GM23338 (cell line): Measurements from ENCODE around the gene ACADS. TPM values are rescaled to one million over a fixed set of nuclear protein-coding genes. Genes with fewer than 3 reads are reported as not detected.

ENCODE experiments used
- ATAC-seq: fragments of 200-7000 bp; cut with Tn5 transposase; 3 replicates; pipeline ENCODE4 v1.9.1; 2020
- DNase-seq: peaks from one replicate; pipeline ENCODE4 v3.0.0-alpha.2; 2015; ENCODE audit warnings: low spot score
- H2AFZ ChIP-seq: fragments of 200-600 bp; sonication (generic); 2 replicates; pipeline ENCODE4 v1.8.0; 2016; ENCODE audit warnings: antibody characterized with exemption, mild to moderate bottlenecking, moderate library complexity
- H3F3A ChIP-seq: fragments of 200-600 bp; sonication (generic); replicated peaks from 2 replicates; pipeline ENCODE4 v1.8.0; 2017; ENCODE audit warnings: antibody characterized with exemption, mixed run types, low read depth
- H3K27ac ChIP-seq: fragments of 200-600 bp; sonication (generic); 2 replicates; pipeline ENCODE4 v1.6.1; 2016; ENCODE audit warnings: low read depth
- H3K27me3 ChIP-seq: fragments of 200-600 bp; sonication (generic); 2 replicates; pipeline ENCODE4 v1.8.0; 2016; ENCODE audit warnings: mild to moderate bottlenecking, mixed run types, moderate library complexity; ENCODE audit not compliant: insufficient read depth
- H3K36me3 ChIP-seq: fragments of 200-600 bp; sonication (generic); 2 replicates; pipeline ENCODE4 v1.8.0; 2016; ENCODE audit warnings: mild to moderate bottlenecking; ENCODE audit not compliant: insufficient read depth
- H3K4me1 ChIP-seq: fragments of 200-600 bp; sonication (generic); 2 replicates; pipeline ENCODE4 v1.8.0; 2016; ENCODE audit warnings: mild to moderate bottlenecking, moderate library complexity; ENCODE audit not compliant: insufficient read depth
- H3K4me2 ChIP-seq: fragments of 200-600 bp; sonication (generic); 2 replicates; pipeline ENCODE4 v1.7.1; 2017; ENCODE audit warnings: mixed run types
- H3K4me3 ChIP-seq: fragments of 200-600 bp; sonication (generic); 2 replicates; pipeline ENCODE4 v1.6.1; 2016; ENCODE audit warnings: mixed run types
- H3K79me2 ChIP-seq: fragments of 200-600 bp; sonication (generic); replicated peaks from 2 replicates; pipeline ENCODE4 v1.8.0; 2017; ENCODE audit warnings: mild to moderate bottlenecking; ENCODE audit not compliant: insufficient read depth
- H3K9me2 ChIP-seq: fragments of 200-600 bp; sonication (generic); 2 replicates; pipeline ENCODE4 v1.8.0; 2017; ENCODE audit not compliant: insufficient read depth
- H4K20me1 ChIP-seq: fragments of 200-600 bp; sonication (generic); replicated peaks from 2 replicates; pipeline ENCODE4 v1.8.0; 2017; ENCODE audit warnings: mild to moderate bottlenecking; ENCODE audit not compliant: insufficient read depth
- H3K27ac Mint-ChIP-seq: 2 replicates; pipeline ENCODE4 v1.8.0; 2020; ENCODE audit warnings: inconsistent platforms, mild to moderate bottlenecking, moderate library complexity, mixed read lengths
- H3K27me3 Mint-ChIP-seq: 3 replicates; pipeline ENCODE4 v1.8.0; 2022; ENCODE audit warnings: low read depth, mild to moderate bottlenecking, moderate library complexity, mixed read lengths, inconsistent platforms; ENCODE audit not compliant: insufficient read depth, poor library complexity
- H3K36me3 Mint-ChIP-seq: 3 replicates; pipeline ENCODE4 v1.8.0; 2021; ENCODE audit warnings: low read depth, mild to moderate bottlenecking, inconsistent platforms, moderate library complexity, mixed read lengths
- H3K4me1 Mint-ChIP-seq: 3 replicates; pipeline ENCODE4 v1.8.0; 2020; ENCODE audit warnings: mild to moderate bottlenecking, inconsistent platforms, mixed read lengths
- H3K4me3 Mint-ChIP-seq: 3 replicates; pipeline ENCODE4 v1.8.0; 2021; ENCODE audit warnings: moderate library complexity, mild to moderate bottlenecking, inconsistent platforms, mixed read lengths
- H3K9me3 Mint-ChIP-seq: 3 replicates; pipeline ENCODE4 v1.8.0; 2020; ENCODE audit warnings: moderate library complexity, mild to moderate bottlenecking, inconsistent platforms, mixed read lengths
- CREB1 ChIP-seq: fragments of 250-450 bp; sonication (Bioruptor Pico); IDR thresholded peaks from 2 replicates; pipeline ENCODE4 v1.5.0; 2020; ENCODE audit warnings: low read depth, mild to moderate bottlenecking, moderate library complexity
- CTCF ChIP-seq, 2 experiments: fragments of 200-600 bp in 1 of 2; sonication (generic) in 1 of 2; conservative IDR thresholded peaks; 2 replicates each; pipeline versions ENCODE4 v1.5.1 to v1.6.1; 2016 to 2017; ENCODE audit warnings: antibody characterized with exemption in 2 of 2, low read depth in 2 of 2, mild to moderate bottlenecking in 2 of 2, moderate library complexity in 1 of 2
- EZH2 ChIP-seq: fragments of 200-600 bp; sonication (generic); IDR thresholded peaks from one replicate; pipeline ENCODE4 v1.8.0; 2017; ENCODE audit warnings: antibody characterized with exemption, mild to moderate bottlenecking, low read depth; ENCODE audit not compliant: unreplicated experiment
- EZH2phosphoT487 ChIP-seq: fragments of 200-600 bp; sonication (generic); IDR thresholded peaks from one replicate; pipeline ENCODE4 v1.8.1; 2018; ENCODE audit warnings: antibody characterized with exemption; ENCODE audit not compliant: unreplicated experiment
- JUNB ChIP-seq: IDR thresholded peaks from one replicate; pipeline ENCODE4 v1.6.1; 2016; ENCODE audit warnings: antibody characterized with exemption; ENCODE audit not compliant: unreplicated experiment
- NANOG ChIP-seq: IDR thresholded peaks from 2 replicates; pipeline ENCODE4 v1.6.1; 2016; ENCODE audit warnings: antibody characterized with exemption, borderline replicate concordance
- POLR2AphosphoS5 ChIP-seq: IDR thresholded peaks from 2 replicates; pipeline ENCODE4 v1.6.1; 2016; ENCODE audit warnings: antibody characterized with exemption, low read depth
- STAT1 ChIP-seq: IDR thresholded peaks from one replicate; pipeline ENCODE4 v1.6.1; 2016; ENCODE audit warnings: antibody characterized with exemption; ENCODE audit not compliant: unreplicated experiment
- ZNF114 ChIP-seq: fragments of 250-450 bp; sonication (Bioruptor Pico); IDR thresholded peaks from 2 replicates; pipeline ENCODE4 v1.5.0; 2020; ENCODE audit warnings: mild to moderate bottlenecking, moderate library complexity
- ZNF331 ChIP-seq: fragments of 250-450 bp; sonication (Bioruptor Pico); IDR thresholded peaks from 2 replicates; pipeline ENCODE4 v1.5.0; 2020; ENCODE audit warnings: low read depth, mild to moderate bottlenecking, moderate library complexity
- polyA plus RNA-seq: library from polyadenylated mRNA; unstranded; fragments of >200 nt; fragmentation: Nextera tagmentation; extraction: Ambion mirVana; gene quantifications from 2 replicates; pipeline ENCODE4 v1.2.1, GENCODE V29; 2016
- total RNA-seq: library from RNA; depleted of rRNA; stranded (reverse); fragments of >200 nt; shearing (Covaris generic); gene quantifications from 2 replicates; pipeline ENCODE4 v1.2.3, GENCODE V29; 2014
- TF ChIP-seq, protein P1 (sequence below): IDR thresholded peaks from 2 replicates; pipeline ENCODE4 v1.6.1; 2016; ENCODE audit warnings: antibody characterized with exemption
- TF ChIP-seq, protein P2 (sequence below): fragments of 250-450 bp; sonication (Bioruptor Pico); IDR thresholded peaks from 2 replicates; pipeline ENCODE4 v1.5.0; 2020; ENCODE audit warnings: mild to moderate bottlenecking, moderate library complexity
- TF ChIP-seq, protein P3 (sequence below): IDR thresholded peaks from one replicate; pipeline ENCODE4 v1.6.1; 2018; ENCODE audit warnings: antibody characterized with exemption; ENCODE audit not compliant: unreplicated experiment

The ACADS gene
- total and polyA plus RNA-seq, 2 experiments from 2014 or later = 3.1 to 5.7 TPM

GRCh38 chr12:120719496-120720233 is 6.0 kb upstream of the ACADS start:
- peaks cover 59% of the 10 kb centered on the region for H3K36me3 ChIP-seq
- peaks cover 89% of the 10 kb centered on the region for H3K36me3 Mint-ChIP-seq
- ATAC-seq = no peak

More at GRCh38 chr12:120719496-120720233, 6.0 kb upstream of the ACADS start:
- H4K20me1 ChIP-seq = peaks cover 32% of the 10 kb centered on the region
- no peaks in the 10 kb centered on the region for H3K9me2 ChIP-seq
- no peaks in the 10 kb centered on the region for H3K9me3 Mint-ChIP-seq
- no peaks in the 10 kb centered on the region for H3K27me3 ChIP-seq
- H3F3A ChIP-seq = peaks cover 12% of the 10 kb centered on the region
- no peak for DNase-seq
- peaks cover 12% of the 10 kb centered on the region; the same call in 1 of the 2 replicates for H3K79me2 ChIP-seq
- no peak overlapping the region for H2AFZ ChIP-seq
- no peak overlapping the region for H3K4me3 Mint-ChIP-seq
- no peak overlapping the region for H3K4me2 ChIP-seq
- no peak overlapping the region for H3K27ac Mint-ChIP-seq
- no peak overlapping the region for H3K4me3 ChIP-seq
- no peak for TF ChIP-seq EZH2phosphoT487
- TF ChIP-seq ZNF114 (CRISPR knock-in tag) = no peak
- TF ChIP-seq CREB1 = no peak
- TF ChIP-seq STAT1 = no peak
- TF ChIP-seq, protein P1, sequence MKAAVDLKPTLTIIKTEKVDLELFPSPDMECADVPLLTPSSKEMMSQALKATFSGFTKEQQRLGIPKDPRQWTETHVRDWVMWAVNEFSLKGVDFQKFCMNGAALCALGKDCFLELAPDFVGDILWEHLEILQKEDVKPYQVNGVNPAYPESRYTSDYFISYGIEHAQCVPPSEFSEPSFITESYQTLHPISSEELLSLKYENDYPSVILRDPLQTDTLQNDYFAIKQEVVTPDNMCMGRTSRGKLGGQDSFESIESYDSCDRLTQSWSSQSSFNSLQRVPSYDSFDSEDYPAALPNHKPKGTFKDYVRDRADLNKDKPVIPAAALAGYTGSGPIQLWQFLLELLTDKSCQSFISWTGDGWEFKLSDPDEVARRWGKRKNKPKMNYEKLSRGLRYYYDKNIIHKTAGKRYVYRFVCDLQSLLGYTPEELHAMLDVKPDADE = no peak
- no peak for TF ChIP-seq ZNF331
- no peak for TF ChIP-seq POLR2AphosphoS5
- no peak for TF ChIP-seq JUNB
- no peak for TF ChIP-seq EZH2
- no peak for TF ChIP-seq NANOG
- TF ChIP-seq, protein P2, sequence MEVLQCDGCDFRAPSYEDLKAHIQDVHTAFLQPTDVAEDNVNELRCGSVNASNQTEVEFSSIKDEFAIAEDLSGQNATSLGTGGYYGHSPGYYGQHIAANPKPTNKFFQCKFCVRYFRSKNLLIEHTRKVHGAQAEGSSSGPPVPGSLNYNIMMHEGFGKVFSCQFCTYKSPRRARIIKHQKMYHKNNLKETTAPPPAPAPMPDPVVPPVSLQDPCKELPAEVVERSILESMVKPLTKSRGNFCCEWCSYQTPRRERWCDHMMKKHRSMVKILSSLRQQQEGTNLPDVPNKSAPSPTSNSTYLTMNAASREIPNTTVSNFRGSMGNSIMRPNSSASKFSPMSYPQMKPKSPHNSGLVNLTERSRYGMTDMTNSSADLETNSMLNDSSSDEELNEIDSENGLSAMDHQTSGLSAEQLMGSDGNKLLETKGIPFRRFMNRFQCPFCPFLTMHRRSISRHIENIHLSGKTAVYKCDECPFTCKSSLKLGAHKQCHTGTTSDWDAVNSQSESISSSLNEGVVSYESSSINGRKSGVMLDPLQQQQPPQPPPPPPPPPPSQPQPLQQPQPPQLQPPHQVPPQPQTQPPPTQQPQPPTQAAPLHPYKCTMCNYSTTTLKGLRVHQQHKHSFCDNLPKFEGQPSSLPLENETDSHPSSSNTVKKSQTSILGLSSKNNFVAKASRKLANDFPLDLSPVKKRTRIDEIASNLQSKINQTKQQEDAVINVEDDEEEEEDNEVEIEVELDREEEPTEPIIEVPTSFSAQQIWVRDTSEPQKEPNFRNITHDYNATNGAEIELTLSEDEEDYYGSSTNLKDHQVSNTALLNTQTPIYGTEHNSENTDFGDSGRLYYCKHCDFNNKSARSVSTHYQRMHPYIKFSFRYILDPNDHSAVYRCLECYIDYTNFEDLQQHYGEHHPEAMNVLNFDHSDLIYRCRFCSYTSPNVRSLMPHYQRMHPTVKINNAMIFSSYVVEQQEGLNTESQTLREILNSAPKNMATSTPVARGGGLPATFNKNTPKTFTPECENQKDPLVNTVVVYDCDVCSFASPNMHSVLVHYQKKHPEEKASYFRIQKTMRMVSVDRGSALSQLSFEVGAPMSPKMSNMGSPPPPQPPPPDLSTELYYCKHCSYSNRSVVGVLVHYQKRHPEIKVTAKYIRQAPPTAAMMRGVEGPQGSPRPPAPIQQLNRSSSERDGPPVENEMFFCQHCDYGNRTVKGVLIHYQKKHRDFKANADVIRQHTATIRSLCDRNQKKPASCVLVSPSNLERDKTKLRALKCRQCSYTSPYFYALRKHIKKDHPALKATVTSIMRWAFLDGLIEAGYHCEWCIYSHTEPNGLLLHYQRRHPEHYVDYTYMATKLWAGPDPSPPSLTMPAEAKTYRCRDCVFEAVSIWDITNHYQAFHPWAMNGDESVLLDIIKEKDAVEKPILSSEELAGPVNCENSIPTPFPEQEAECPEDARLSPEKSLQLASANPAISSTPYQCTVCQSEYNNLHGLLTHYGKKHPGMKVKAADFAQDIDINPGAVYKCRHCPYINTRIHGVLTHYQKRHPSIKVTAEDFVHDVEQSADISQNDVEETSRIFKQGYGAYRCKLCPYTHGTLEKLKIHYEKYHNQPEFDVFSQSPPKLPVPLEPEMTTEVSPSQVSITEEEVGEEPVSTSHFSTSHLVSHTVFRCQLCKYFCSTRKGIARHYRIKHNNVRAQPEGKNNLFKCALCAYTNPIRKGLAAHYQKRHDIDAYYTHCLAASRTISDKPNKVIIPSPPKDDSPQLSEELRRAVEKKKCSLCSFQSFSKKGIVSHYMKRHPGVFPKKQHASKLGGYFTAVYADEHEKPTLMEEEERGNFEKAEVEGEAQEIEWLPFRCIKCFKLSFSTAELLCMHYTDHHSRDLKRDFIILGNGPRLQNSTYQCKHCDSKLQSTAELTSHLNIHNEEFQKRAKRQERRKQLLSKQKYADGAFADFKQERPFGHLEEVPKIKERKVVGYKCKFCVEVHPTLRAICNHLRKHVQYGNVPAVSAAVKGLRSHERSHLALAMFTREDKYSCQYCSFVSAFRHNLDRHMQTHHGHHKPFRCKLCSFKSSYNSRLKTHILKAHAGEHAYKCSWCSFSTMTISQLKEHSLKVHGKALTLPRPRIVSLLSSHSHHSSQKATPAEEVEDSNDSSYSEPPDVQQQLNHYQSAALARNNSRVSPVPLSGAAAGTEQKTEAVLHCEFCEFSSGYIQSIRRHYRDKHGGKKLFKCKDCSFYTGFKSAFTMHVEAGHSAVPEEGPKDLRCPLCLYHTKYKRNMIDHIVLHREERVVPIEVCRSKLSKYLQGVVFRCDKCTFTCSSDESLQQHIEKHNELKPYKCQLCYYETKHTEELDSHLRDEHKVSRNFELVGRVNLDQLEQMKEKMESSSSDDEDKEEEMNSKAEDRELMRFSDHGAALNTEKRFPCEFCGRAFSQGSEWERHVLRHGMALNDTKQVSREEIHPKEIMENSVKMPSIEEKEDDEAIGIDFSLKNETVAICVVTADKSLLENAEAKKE (CRISPR knock-in tag) = no peak
- TF ChIP-seq, protein P3, sequence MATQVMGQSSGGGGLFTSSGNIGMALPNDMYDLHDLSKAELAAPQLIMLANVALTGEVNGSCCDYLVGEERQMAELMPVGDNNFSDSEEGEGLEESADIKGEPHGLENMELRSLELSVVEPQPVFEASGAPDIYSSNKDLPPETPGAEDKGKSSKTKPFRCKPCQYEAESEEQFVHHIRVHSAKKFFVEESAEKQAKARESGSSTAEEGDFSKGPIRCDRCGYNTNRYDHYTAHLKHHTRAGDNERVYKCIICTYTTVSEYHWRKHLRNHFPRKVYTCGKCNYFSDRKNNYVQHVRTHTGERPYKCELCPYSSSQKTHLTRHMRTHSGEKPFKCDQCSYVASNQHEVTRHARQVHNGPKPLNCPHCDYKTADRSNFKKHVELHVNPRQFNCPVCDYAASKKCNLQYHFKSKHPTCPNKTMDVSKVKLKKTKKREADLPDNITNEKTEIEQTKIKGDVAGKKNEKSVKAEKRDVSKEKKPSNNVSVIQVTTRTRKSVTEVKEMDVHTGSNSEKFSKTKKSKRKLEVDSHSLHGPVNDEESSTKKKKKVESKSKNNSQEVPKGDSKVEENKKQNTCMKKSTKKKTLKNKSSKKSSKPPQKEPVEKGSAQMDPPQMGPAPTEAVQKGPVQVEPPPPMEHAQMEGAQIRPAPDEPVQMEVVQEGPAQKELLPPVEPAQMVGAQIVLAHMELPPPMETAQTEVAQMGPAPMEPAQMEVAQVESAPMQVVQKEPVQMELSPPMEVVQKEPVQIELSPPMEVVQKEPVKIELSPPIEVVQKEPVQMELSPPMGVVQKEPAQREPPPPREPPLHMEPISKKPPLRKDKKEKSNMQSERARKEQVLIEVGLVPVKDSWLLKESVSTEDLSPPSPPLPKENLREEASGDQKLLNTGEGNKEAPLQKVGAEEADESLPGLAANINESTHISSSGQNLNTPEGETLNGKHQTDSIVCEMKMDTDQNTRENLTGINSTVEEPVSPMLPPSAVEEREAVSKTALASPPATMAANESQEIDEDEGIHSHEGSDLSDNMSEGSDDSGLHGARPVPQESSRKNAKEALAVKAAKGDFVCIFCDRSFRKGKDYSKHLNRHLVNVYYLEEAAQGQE = no peak
- no peak for TF ChIP-seq CTCF (conservative IDR thresholded peaks at IDR 0.05; ENCODE audit: low read depth in 2 of 2)
- H3K27ac ChIP-seq = no peak overlapping the region
- peaks cover 4% of the 10 kb centered on the region for H3K4me1 Mint-ChIP-seq
- peaks cover 7% of the 10 kb centered on the region for H3K27me3 Mint-ChIP-seq
- peaks cover 5% of the 10 kb centered on the region; the same call in 1 of the 2 replicates for H3K4me1 ChIP-seq
